ENCODE measurements around the gene PREP. TPM values are rescaled to one million over a fixed set of nuclear protein-coding genes. Genes with fewer than 3 reads are reported as not detected.
"Not testable (repeated sequence)": the region's sequence is repeated elsewhere in the genome, so short reads cannot be mapped to it uniquely, and the experiment has no call there.

PREP gene
- total and polyA plus RNA-seq, 4 experiments from 2014 or later, result 29.8 to 43.6 (median 34.6) TPM

DNA sequence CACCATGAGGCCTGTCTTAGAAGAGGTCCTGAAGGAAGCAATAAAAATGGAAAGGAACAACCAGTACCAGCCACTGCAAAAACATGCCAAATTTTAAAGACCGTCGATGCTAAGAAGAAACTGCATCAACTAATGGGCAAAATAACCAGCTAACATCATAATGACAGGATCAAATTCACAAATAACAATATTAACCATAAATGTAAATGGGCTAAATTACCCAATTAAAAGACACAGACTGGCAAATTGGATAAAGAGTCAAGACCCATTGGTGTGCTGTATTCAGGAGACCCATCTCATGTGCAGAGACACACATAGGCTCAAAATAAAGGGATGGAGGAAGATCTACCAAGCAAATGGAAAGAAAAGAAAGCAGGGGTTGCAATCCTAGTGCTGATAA, 14.1 kb upstream of the PREP start:
- H3K27me3 Mint-ChIP-seq, result peaks cover 12 to 26% of the 10 kb centered on the region in 2 donors
- H3K27me3 ChIP-seq (ENCODE audit: insufficient read depth, low read length); H3K9me3 ChIP-seq (ENCODE audit: control insufficient read depth in 1 of 2, low read length in 2 of 2); DNase-seq; CTCF ChIA-PET (ENCODE audit: partially characterized antibody); H3K27ac Mint-ChIP-seq; H3K4me1 Mint-ChIP-seq; H3K36me3 ChIP-seq (ENCODE audit: insufficient read depth, low read length); H3K27ac ChIP-seq (ENCODE audit: low read depth, low read length); H3K36me3 Mint-ChIP-seq; H3K4me3 Mint-ChIP-seq; H3K4me3 ChIP-seq (ENCODE audit: low read length in 2 of 2); intact Hi-C loops (cut with micrococcal nuclease); POLR2A ChIA-PET (ENCODE audit: partially characterized antibody); H3K4me1 ChIP-seq (ENCODE audit: insufficient read depth, low read length): not testable (repeated sequence)
- peaks cover 5 to 47% (median 35%) of the 10 kb centered on the region in 8 donors for H3K9me3 Mint-ChIP-seq

GRCh38 chr6:105409734-105410133, 6.9 kb upstream of the PREP start:
- no peaks in the 10 kb centered on the region for H3K4me1 ChIP-seq (ENCODE audit: insufficient read depth, low read length)
- CTCF ChIA-PET (ENCODE audit: partially characterized antibody), result no interaction called here
- no peaks in the 10 kb centered on the region for H3K27me3 ChIP-seq (ENCODE audit: insufficient read depth, low read length)
- Mint-ChIP-seq H3K27ac (no peak overlapping the region), H3K4me1 (no peaks in the 10 kb centered on the region), H3K36me3 (peaks cover 0 to 4% of the 10 kb centered on the region in 2 donors), H3K4me3 (no peak overlapping the region), H3K27me3 (peaks cover 25 to 35% of the 10 kb centered on the region in 2 donors), H3K9me3 (peaks cover 0 to 21% (median 8%) of the 10 kb centered on the region in 8 donors)
- H3K4me3 ChIP-seq (ENCODE audit: low read length in 2 of 2), result no peak overlapping the region
- POLR2A ChIA-PET (ENCODE audit: partially characterized antibody), result no interaction called here
- H3K9me3 ChIP-seq (ENCODE audit: control insufficient read depth in 1 of 2, low read length in 2 of 2), result no peaks in the 10 kb centered on the region
- intact Hi-C loops (cut with micrococcal nuclease), result no loop called here
- no peak overlapping the region for H3K27ac ChIP-seq (ENCODE audit: low read depth, low read length)
- no peaks in the 10 kb centered on the region for H3K36me3 ChIP-seq (ENCODE audit: insufficient read depth, low read length)
- DNase-seq, result no peak

DNA sequence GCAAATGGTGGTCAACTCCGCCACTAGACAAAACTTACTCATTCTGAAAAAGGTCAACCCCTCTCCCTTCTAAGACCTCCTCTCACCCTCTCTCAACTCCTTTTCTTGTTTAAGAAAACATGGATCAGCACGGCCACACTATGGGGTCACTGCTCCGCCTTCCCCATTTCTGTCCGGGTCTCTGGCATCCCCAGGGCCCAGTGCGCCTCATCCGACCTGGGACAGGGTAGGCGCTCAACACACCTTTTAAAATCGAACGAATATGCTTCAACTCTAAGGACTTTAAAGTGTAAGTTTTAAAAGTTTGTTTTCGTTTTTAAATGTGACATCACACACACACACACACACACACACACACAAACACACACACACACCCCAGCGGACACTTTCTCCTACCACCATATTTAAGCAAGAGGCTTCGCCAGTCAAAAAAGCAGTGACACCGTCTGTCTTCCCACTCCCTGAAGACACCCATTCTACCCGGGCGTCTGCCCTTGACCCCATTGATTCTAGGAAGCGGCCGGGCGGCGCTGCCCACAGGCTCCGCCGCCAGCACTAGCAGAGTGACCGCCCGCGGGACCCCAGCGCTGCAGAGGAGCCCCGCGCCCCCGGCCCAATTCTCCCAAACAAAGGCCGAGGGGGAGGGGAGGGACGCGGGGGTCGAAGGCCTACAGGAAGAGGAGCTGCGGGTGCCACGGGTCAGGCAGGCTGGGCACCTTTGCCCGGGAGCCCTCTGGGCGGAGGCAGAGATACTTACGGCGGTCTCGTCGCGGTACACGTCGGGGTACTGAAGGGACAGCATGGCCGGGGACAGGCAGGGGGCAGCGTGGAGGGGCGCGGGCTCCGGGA, 568 bp downstream of the PREP start:
- Histone ChIP-seq H3K27ac (ENCODE audit: low read depth, low read length) (peak overlapping the region; percentile 47), H3K9me3 (ENCODE audit: control insufficient read depth in 1 of 2, low read length in 2 of 2) (no peaks in the 10 kb centered on the region), H3K27me3 (ENCODE audit: insufficient read depth, low read length) (no peaks in the 10 kb centered on the region), H3K4me3 (ENCODE audit: low read length in 2 of 2) (peak overlapping the region; percentile 42 to 67), H3K36me3 (ENCODE audit: insufficient read depth, low read length) (no peaks in the 10 kb centered on the region), H3K4me1 (ENCODE audit: insufficient read depth, low read length) (peaks cover 53% of the 10 kb centered on the region)
- Mint-ChIP-seq H3K27me3 (peaks cover 0 to 5% of the 10 kb centered on the region in 2 donors), H3K36me3 (peaks cover 0 to 3% of the 10 kb centered on the region in 2 donors), H3K27ac (peak overlapping the region; percentile 73 to 88 (median 85)), H3K4me1 (peaks cover 43 to 61% (median 55%) of the 10 kb centered on the region in 4 donors), H3K9me3 (peaks cover 0 to 1% (median 0%) of the 10 kb centered on the region in 8 donors), H3K4me3 (peak overlapping the region; percentile 91 to 94 (median 94))
- intact Hi-C loops (cut with micrococcal nuclease), result loop anchor here (5.0 kb wide), 2 partner anchors 85 to 610 kb away; no protein-coding TSS in a partner anchor
- peak; percentile 29 to 67 (median 40) for DNase-seq
- CTCF ChIA-PET (ENCODE audit: partially characterized antibody), result interaction anchor here (0.7 to 1.9 kb wide), 9 partner anchors 8 to 315 kb away, joined by 3 to 7 read pairs (median 4); no protein-coding TSS in a partner anchor
- POLR2A ChIA-PET (ENCODE audit: partially characterized antibody), result interaction anchor here (0.6 to 0.9 kb wide), 3 partner anchors 14 to 923 kb away, joined by 3 to 5 read pairs (median 3); partner anchors contain the start of gene ATG5

GRCh38 chr6:105401247-105402089, 1.4 kb downstream of the PREP start:
- peaks cover 53% of the 10 kb centered on the region for H3K4me1 ChIP-seq (ENCODE audit: insufficient read depth, low read length)
- CTCF ChIA-PET (ENCODE audit: partially characterized antibody), result interaction anchor here (0.6 to 1.9 kb wide), 7 partner anchors 10 to 314 kb away, joined by 3 to 5 read pairs (median 3); no protein-coding TSS in a partner anchor
- H3K9me3 Mint-ChIP-seq, result no peaks in the 10 kb centered on the region

GRCh38 chr6:105400501-105400900, 2.4 kb downstream of the PREP start:
- no peak for DNase-seq

More at GRCh38 chr6:105401247-105402089, 1.4 kb downstream of the PREP start:
- DNase-seq, result no peak
- peak overlapping the region; percentile 20 to 67 for H3K4me3 ChIP-seq (ENCODE audit: low read length in 2 of 2)
- no peaks in the 10 kb centered on the region for H3K27me3 ChIP-seq (ENCODE audit: insufficient read depth, low read length)
- no peaks in the 10 kb centered on the region for H3K36me3 ChIP-seq (ENCODE audit: insufficient read depth, low read length)
- POLR2A ChIA-PET (ENCODE audit: partially characterized antibody), result no interaction called here
- intact Hi-C loops (cut with micrococcal nuclease), result loop anchor here (5.0 kb wide), 2 partner anchors 84 to 609 kb away; no protein-coding TSS in a partner anchor
- Mint-ChIP-seq H3K4me1 (peaks cover 43 to 61% (median 55%) of the 10 kb centered on the region in 4 donors), H3K4me3 (peak overlapping the region; percentile 91 to 94 (median 94)), H3K36me3 (peaks cover under 1 to 6% of the 10 kb centered on the region in 2 donors), H3K27me3 (peaks cover 0 to 3% of the 10 kb centered on the region in 2 donors), H3K27ac (peak overlapping the region in 3 of 7 donors; percentile 43 to 88 (median 73))
- no peak overlapping the region for H3K27ac ChIP-seq (ENCODE audit: low read depth, low read length)
- H3K9me3 ChIP-seq (ENCODE audit: control insufficient read depth in 1 of 2, low read length in 2 of 2), result no peaks in the 10 kb centered on the region

DNA sequence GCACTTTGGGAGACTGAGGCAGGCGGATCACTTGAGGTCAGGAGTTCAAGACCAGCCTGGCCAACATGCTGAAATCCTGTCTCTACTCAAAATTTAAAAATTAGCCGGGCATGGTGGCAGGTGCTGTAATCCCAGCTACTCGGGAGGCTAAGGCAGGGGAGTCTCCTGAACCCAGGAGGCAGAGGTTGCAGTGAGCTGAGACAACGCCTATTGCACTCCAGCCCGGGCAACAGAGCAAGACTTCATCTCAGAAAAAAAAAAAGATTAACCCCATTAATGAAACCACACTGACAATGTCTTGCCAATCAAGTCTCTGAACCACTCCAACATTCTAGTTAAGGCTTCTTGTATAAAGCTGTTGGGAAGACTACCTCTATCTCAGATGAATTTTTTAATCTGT, 4.0 kb downstream of the PREP start:
- Histone ChIP-seq H3K27ac (ENCODE audit: low read depth, low read length) (no peak overlapping the region), H3K4me1 (ENCODE audit: insufficient read depth, low read length) (peaks cover 51% of the 10 kb centered on the region), H3K4me3 (ENCODE audit: low read length in 2 of 2) (no peak overlapping the region), H3K9me3 (ENCODE audit: control insufficient read depth in 1 of 2, low read length in 2 of 2) (no peaks in the 10 kb centered on the region), H3K36me3 (ENCODE audit: insufficient read depth, low read length) (no peaks in the 10 kb centered on the region), H3K27me3 (ENCODE audit: insufficient read depth, low read length) (no peaks in the 10 kb centered on the region)
- POLR2A ChIA-PET (ENCODE audit: partially characterized antibody), result no interaction called here
- Mint-ChIP-seq H3K36me3 (peaks cover 15 to 26% of the 10 kb centered on the region in 2 donors), H3K4me1 (peaks cover 44 to 56% (median 51%) of the 10 kb centered on the region in 4 donors), H3K9me3 (no peaks in the 10 kb centered on the region), H3K27ac (peak overlapping the region in 1 of 7 donors; percentile 57), H3K27me3 (no peaks in the 10 kb centered on the region), H3K4me3 (peak overlapping the region in 4 of 8 donors; percentile 21 to 61 (median 32))
- intact Hi-C loops (cut with micrococcal nuclease), result no loop called here
- CTCF ChIA-PET (ENCODE audit: partially characterized antibody), result interaction anchor here (1.1 to 1.4 kb wide), 2 partner anchors 9 to 308 kb away, joined by 3 read pairs; no protein-coding TSS in a partner anchor
- DNase-seq, result no peak

More at GRCh38 chr6:105400501-105400900, 2.4 kb downstream of the PREP start:
- intact Hi-C loops (cut with micrococcal nuclease), result loop anchor here (5.0 kb wide), 2 partner anchors 83 to 608 kb away; no protein-coding TSS in a partner anchor
- H3K27ac Mint-ChIP-seq, result peak overlapping the region in 4 of 7 donors; percentile 32 to 73 (median 54)
- H3K4me3 ChIP-seq (ENCODE audit: low read length in 2 of 2), result no peak overlapping the region
- peaks cover 46 to 61% (median 55%) of the 10 kb centered on the region in 4 donors for H3K4me1 Mint-ChIP-seq
- H3K27me3 Mint-ChIP-seq, result no peaks in the 10 kb centered on the region
- H3K36me3 Mint-ChIP-seq, result peaks cover 9 to 15% of the 10 kb centered on the region in 2 donors
- peaks cover 53% of the 10 kb centered on the region for H3K4me1 ChIP-seq (ENCODE audit: insufficient read depth, low read length)
- ChIA-PET POLR2A (ENCODE audit: partially characterized antibody) (no interaction called here), CTCF (ENCODE audit: partially characterized antibody) (interaction anchor here (0.6 to 1.1 kb wide), 2 partner anchors 9 to 29 kb away, joined by 3 to 5 read pairs; no protein-coding TSS in a partner anchor)
- H3K4me3 Mint-ChIP-seq, result peak overlapping the region; percentile 8 to 91 (median 44)
- no peaks in the 10 kb centered on the region for H3K9me3 Mint-ChIP-seq
- no peaks in the 10 kb centered on the region for H3K27me3 ChIP-seq (ENCODE audit: insufficient read depth, low read length)
- H3K9me3 ChIP-seq (ENCODE audit: control insufficient read depth in 1 of 2, low read length in 2 of 2), result no peaks in the 10 kb centered on the region
- no peak overlapping the region for H3K27ac ChIP-seq (ENCODE audit: low read depth, low read length)
- no peaks in the 10 kb centered on the region for H3K36me3 ChIP-seq (ENCODE audit: insufficient read depth, low read length)
